CD14-positive monocyte (primary cell): ENCODE measurements around the gene KCNT2. TPM values are rescaled to one million over a fixed set of nuclear protein-coding genes. Genes with fewer than 3 reads are reported as not detected.

ENCODE experiments used
- DNase-seq, 3 donors: peaks; one replicate each; pipeline ENCODE4 v3.0.0-alpha.2; 2011 to 2022
- H2AFZ ChIP-seq: 2 replicates; pipeline ENCODE4 v1.6.0; 2012; ENCODE audit warnings: mild to moderate bottlenecking, low read depth, low read length, inconsistent platforms; ENCODE audit not compliant: insufficient read depth, poor library complexity, severe bottlenecking
- H3K27ac ChIP-seq, 2 donors: 1 replicate in 1 of 2; 2 replicates in 1 of 2; pipeline ENCODE4 v1.5.1; 2012 to 2013; ENCODE audit warnings: low read length in 2 of 2, control low read depth in 1 of 2, inconsistent platforms in 1 of 2, low read depth in 1 of 2, mild to moderate bottlenecking in 1 of 2
- H3K27me3 ChIP-seq, 2 donors: one replicate each; pipeline versions ENCODE4 v1.6.0 to v1.6.1; 2011 to 2013; ENCODE audit warnings: low read length in 2 of 2; ENCODE audit not compliant: control insufficient read depth in 2 of 2, insufficient read depth in 2 of 2
- H3K36me3 ChIP-seq, 2 donors: replicated peaks in 1 of 2; 1 replicate in 1 of 2; 2 replicates in 1 of 2; pipeline versions ENCODE4 v1.5.1 to v1.6.1; 2012 to 2013; ENCODE audit warnings: low read length in 2 of 2, control low read depth in 1 of 2, inconsistent platforms in 1 of 2, mild to moderate bottlenecking in 1 of 2; ENCODE audit not compliant: insufficient read depth in 2 of 2, control insufficient read depth in 1 of 2
- H3K4me1 ChIP-seq, 2 donors: 1 replicate in 1 of 2; 2 replicates in 1 of 2; pipeline versions ENCODE4 v1.5.1 to v1.6.1; 2012 to 2013; ENCODE audit warnings: low read length in 2 of 2, control low read depth in 1 of 2, inconsistent platforms in 1 of 2, mild to moderate bottlenecking in 1 of 2, moderate library complexity in 1 of 2; ENCODE audit not compliant: insufficient read depth in 2 of 2, control insufficient read depth in 1 of 2
- H3K4me2 ChIP-seq: replicated peaks from 2 replicates; pipeline ENCODE3; 2012; ENCODE audit warnings: low read length, moderate library complexity, mild to moderate bottlenecking; ENCODE audit not compliant: poor library complexity, severe bottlenecking; ENCODE audit errors: extremely low read depth
- H3K4me3 ChIP-seq, 3 experiments: fragments of 200-600 bp in 1 of 3; sonication (generic) in 1 of 3; replicated peaks in 1 of 3; 1 replicate in 2 of 3; 2 replicates in 1 of 3; pipeline ENCODE4 v1.5.1; 2011 to 2013; ENCODE audit warnings: low read length in 3 of 3, mild to moderate bottlenecking in 3 of 3, control low read depth in 2 of 3, low read depth in 2 of 3, inconsistent platforms in 1 of 3, moderate library complexity in 1 of 3
- H3K79me2 ChIP-seq: 2 replicates; pipeline ENCODE4 v1.6.0; 2012; ENCODE audit warnings: mild to moderate bottlenecking, control low read depth, inconsistent platforms, low read length, moderate library complexity; ENCODE audit not compliant: insufficient read depth
- H3K9ac ChIP-seq: 2 replicates; pipeline ENCODE4 v1.6.0; 2017; ENCODE audit warnings: low read length, mild to moderate bottlenecking; ENCODE audit not compliant: insufficient read depth, poor library complexity, severe bottlenecking
- H3K9me3 ChIP-seq, 2 donors: replicated peaks in 1 of 2; 1 replicate in 1 of 2; 2 replicates in 1 of 2; pipeline versions ENCODE4 v1.5.1 to v1.6.1; 2012 to 2013; ENCODE audit warnings: low read length in 2 of 2, control low read depth in 1 of 2; ENCODE audit not compliant: control insufficient read depth in 1 of 2, insufficient read depth in 1 of 2
- H4K20me1 ChIP-seq: 2 replicates; pipeline ENCODE4 v1.6.0; 2012; ENCODE audit warnings: mild to moderate bottlenecking, low read length, control low read depth, moderate library complexity; ENCODE audit not compliant: insufficient read depth
- H3K27ac Mint-ChIP-seq, 7 donors: one replicate each; pipeline ENCODE4 v1.8.0; 2020; ENCODE audit warnings: mild to moderate bottlenecking in 7 of 7, mixed read lengths in 7 of 7, moderate library complexity in 6 of 7, inconsistent platforms in 2 of 7
- H3K27me3 Mint-ChIP-seq, 3 donors: one replicate each; pipeline ENCODE4 v1.8.0; 2021 to 2022; ENCODE audit warnings: low read depth in 3 of 3, mild to moderate bottlenecking in 3 of 3, mixed read lengths in 3 of 3, moderate library complexity in 3 of 3, inconsistent platforms in 1 of 3
- H3K36me3 Mint-ChIP-seq, 2 donors: one replicate each; pipeline ENCODE4 v1.8.0; 2020; ENCODE audit warnings: mixed read lengths in 2 of 2, inconsistent platforms in 1 of 2, mild to moderate bottlenecking in 1 of 2
- H3K4me1 Mint-ChIP-seq: one replicate; pipeline ENCODE4 v1.8.0; 2020; ENCODE audit warnings: mild to moderate bottlenecking, mixed read lengths
- H3K4me3 Mint-ChIP-seq, 2 donors: one replicate each; pipeline ENCODE4 v1.8.0; 2020; ENCODE audit warnings: mild to moderate bottlenecking in 2 of 2, mixed read lengths in 2 of 2, moderate library complexity in 1 of 2
- H3K9me3 Mint-ChIP-seq, 7 donors: one replicate each; pipeline ENCODE4 v1.8.0; 2020 to 2022; ENCODE audit warnings: mixed read lengths in 7 of 7, mild to moderate bottlenecking in 6 of 7, moderate library complexity in 6 of 7, inconsistent platforms in 2 of 7
- CTCF ChIP-seq: fragments of 200-600 bp; IDR thresholded peaks from one replicate; pipeline ENCODE4 v1.8.0; 2022; ENCODE audit warnings: antibody characterized with exemption, mild to moderate bottlenecking
- WGBS: methylation state at CpG from one replicate; pipeline ENCODE4 v1.1.5; 2013; ENCODE audit warnings: missing lambda C conversion rate; ENCODE audit not compliant: insufficient coverage; 5-methylcytosine and 5-hydroxymethylcytosine counted together
- intact Hi-C, 2 donors: fragments of 100-400 bp; cut with micrococcal nuclease; formaldehyde crosslinking; loops; one replicate each; pipeline versions ENCODE4 v1.15.0 to v1.15.1; 2023
- polyA plus RNA-seq, 3 donors: library from polyadenylated mRNA; depleted of rRNA in 1 of 3; unstranded in 2 of 3; stranded (reverse) in 1 of 3; fragments of 300-500 nt in 2 of 3; fragments of >200 nt in 1 of 3; fragmentation: Illumina TruSeq in 2 of 3; gene quantifications; 1 replicate in 2 of 3; 2 replicates in 1 of 3; pipeline ENCODE4 v1.2.3, GENCODE V29; 2012 to 2021

Gene KCNT2
- polyA plus RNA-seq, 3 donors, result not detected

- Mint-ChIP-seq H3K36me3 (no peaks in the 10 kb centered on the region), H3K27ac (no peak overlapping the region), H3K27me3 (no peaks in the 10 kb centered on the region), H3K9me3 (peaks cover 0 to 4% (median 2%) of the 10 kb centered on the region in 7 donors), H3K4me3 (no peak overlapping the region), H3K4me1 (no peaks in the 10 kb centered on the region)
- Histone ChIP-seq H3K27me3 (no peaks in the 10 kb centered on the region), H3K36me3 (no peaks in the 10 kb centered on the region), H3K4me1 (no peaks in the 10 kb centered on the region), H3K79me2 (no peaks in the 10 kb centered on the region), H4K20me1 (no peaks in the 10 kb centered on the region), H3K27ac (no peak overlapping the region), H3K9ac (no peak overlapping the region), H3K4me3 (no peak overlapping the region), H3K9me3 (no peaks in the 10 kb centered on the region), H2AFZ (no peak overlapping the region), H3K4me2 (no peak overlapping the region)
- no peak for DNase-seq
- intact Hi-C loops, result no loop called here
- no peak for TF ChIP-seq CTCF
Observed at GRCh38 chr1:196486346-196486745, 121.9 kb downstream of the KCNT2 start.

GRCh38 chr1:196481616-196482015 is 126.6 kb downstream of the KCNT2 start:
- TF ChIP-seq CTCF, result no peak
- no peak for DNase-seq
- Mint-ChIP-seq H3K9me3 (peaks cover 0 to 4% (median 2%) of the 10 kb centered on the region in 7 donors), H3K27ac (no peak overlapping the region), H3K4me3 (no peak overlapping the region), H3K27me3 (peaks cover 0 to 2% (median 0%) of the 10 kb centered on the region in 3 donors), H3K36me3 (no peaks in the 10 kb centered on the region), H3K4me1 (no peaks in the 10 kb centered on the region)
- Histone ChIP-seq H3K4me2 (no peak overlapping the region), H3K9me3 (no peaks in the 10 kb centered on the region), H3K36me3 (no peaks in the 10 kb centered on the region), H3K4me1 (no peaks in the 10 kb centered on the region), H3K9ac (no peak overlapping the region), H3K4me3 (no peak overlapping the region), H3K79me2 (no peaks in the 10 kb centered on the region), H4K20me1 (no peaks in the 10 kb centered on the region), H2AFZ (no peak overlapping the region), H3K27ac (no peak overlapping the region), H3K27me3 (no peaks in the 10 kb centered on the region)
- intact Hi-C loops, result no loop called here
- WGBS, result no CpG with 5 or more reads among the region's 2 CpGs
